Eye (tissue), 1 donor: ENCODE results near the gene MEGF6.

Experiments used
- DNase-seq: peaks from one replicate; pipeline ENCODE4 v3.0.0-alpha.2; 2015

MEGF6 gene

GRCh38 chr1:3552176-3552575 lies 59.1 kb downstream of the MEGF6 start:
- DNase-seq = no peak

DNA sequence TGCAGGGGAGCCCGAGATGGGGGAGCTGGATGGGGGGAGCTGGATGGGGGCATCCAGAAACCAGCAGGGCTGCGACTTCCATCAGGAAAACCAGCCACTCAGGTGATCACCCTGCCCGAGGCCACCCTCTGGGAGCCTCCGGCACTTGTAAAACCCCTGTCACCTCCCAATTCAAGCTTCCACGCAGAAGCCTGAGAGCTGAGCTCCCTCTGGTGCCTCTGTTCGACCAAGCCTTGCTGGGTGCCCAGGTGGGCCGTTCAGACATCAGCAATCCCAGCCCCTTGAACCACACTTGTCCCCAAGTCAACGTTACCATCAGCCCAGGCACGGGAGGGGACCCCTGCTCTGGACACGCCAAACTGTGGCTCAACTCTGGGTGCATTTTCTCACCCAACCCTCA lies 59.6 kb downstream of the MEGF6 start:
- DNase-seq = no peak

DNA sequence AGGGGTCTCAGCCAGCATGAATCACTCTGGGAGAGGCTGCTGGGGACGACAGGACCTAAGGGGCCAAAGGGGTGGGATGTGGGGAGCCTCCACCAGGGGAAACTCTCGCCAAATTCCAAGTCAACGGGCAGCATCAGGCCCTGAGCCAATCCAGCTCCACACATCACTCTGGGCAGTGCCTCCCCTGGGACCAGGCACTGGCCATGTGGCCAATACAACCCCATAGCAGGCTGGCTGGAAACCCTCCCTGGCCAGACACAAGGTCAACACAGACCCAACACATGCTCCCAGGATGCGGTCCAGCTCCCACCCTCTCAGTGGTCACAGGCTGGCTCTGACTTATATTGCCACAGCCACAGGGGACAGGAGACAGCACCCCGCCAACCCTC lies 60.0 kb downstream of the MEGF6 start:
- no peak for DNase-seq

DNA sequence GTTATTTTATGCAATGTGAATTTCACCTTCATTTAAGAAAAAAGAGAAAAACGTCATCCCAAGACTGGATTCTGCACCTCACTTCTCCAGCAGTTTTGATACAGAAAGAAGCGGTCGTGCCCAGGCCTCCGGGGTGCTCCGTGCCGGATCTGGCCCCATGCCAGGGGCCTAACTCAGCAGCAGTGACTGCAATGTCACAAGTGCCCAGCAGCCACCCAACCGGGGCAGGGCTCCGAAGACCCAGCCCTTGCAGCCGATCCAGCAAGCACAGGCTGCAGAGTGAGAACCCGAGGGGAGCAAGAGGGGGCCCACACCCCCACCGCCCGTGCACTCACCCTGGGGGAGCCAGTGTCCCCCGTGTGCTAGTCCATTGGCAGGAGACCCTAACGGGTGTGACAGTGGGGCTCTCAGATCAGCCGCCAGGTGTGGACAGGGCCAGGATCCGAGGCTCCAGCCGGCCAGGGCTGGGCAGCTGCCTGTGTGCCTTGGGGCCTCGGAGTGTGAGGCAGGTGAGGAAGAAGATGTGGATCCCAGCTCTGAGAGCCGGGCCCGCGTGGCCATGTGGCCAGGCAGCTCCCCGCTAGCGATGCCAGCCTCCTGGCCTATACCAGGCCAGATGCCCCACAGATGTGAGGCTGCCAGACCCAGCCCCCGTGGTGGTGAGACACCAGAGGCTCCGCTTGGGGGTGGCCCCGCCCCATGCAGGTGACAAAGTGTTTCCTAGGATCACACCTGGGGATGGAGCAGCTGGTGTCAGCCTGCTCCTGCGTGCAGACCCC lies 60.6 kb downstream of the MEGF6 start:
- no peak for DNase-seq

DNA sequence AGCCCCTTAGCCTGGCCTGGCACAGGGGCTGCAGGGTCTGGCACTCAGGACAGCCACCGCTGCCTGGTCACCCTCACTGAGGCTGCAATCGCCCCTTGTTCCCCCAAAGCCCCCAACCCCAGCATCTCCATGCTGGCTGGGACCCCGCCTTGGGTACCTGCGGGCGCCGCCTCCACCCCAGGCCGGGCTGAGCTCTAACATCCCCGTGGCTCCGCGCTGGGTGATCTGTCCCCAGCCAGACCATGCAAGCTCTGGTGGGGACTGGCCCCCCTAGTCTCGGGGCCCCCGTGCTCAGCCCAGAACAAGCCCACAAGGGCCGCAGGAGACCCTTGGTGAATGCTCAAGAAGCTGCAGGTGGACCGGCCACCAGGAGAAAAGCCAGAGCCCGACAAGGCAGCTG lies 62.4 kb downstream of the MEGF6 start:
- no peak for DNase-seq

- DNase-seq = peak; percentile 48
These were observed 63.0 kb downstream of the MEGF6 start for GRCh38 chr1:3548156-3548893.

- DNase-seq = peak; percentile 47
These were observed 64.0 kb downstream of the MEGF6 start for GRCh38 chr1:3547055-3548005.

GRCh38 chr1:3546048-3546384 lies 65.3 kb downstream of the MEGF6 start:
- DNase-seq = no peak

DNA sequence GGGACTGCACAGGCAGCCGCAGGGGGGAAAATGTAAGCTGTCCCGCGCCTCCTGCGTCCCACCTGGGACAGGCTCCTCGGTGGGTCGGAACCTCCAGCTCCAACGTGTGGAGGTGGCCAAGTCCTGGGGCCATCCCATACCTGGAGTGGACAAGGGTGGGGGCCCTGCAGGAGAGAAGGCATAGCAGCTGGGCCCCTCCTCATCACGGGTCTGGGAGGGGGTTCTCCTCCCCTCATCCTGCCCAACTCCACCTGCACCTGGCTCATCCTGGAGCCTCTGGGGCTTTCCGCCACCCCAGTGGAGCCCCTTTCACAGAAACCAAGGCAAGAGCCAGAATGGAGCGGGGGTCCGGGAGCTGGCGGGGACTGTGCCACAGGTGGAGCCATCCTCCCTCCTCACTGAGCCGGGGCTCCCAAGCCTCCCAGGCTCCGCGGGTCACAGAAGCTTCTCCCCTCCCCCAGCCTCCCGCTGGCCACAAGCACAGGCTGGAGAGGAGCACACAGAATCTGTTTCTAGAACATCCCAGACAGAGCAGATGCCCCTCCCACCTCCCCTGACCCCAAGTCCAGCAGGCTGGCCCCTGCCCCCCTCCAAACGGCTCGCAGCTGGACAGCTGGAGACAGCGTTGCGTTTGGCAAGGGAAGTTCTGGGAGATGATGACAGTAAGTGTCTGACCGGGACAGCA lies 65.8 kb downstream of the MEGF6 start:
- DNase-seq = peak; percentile 69

DNA sequence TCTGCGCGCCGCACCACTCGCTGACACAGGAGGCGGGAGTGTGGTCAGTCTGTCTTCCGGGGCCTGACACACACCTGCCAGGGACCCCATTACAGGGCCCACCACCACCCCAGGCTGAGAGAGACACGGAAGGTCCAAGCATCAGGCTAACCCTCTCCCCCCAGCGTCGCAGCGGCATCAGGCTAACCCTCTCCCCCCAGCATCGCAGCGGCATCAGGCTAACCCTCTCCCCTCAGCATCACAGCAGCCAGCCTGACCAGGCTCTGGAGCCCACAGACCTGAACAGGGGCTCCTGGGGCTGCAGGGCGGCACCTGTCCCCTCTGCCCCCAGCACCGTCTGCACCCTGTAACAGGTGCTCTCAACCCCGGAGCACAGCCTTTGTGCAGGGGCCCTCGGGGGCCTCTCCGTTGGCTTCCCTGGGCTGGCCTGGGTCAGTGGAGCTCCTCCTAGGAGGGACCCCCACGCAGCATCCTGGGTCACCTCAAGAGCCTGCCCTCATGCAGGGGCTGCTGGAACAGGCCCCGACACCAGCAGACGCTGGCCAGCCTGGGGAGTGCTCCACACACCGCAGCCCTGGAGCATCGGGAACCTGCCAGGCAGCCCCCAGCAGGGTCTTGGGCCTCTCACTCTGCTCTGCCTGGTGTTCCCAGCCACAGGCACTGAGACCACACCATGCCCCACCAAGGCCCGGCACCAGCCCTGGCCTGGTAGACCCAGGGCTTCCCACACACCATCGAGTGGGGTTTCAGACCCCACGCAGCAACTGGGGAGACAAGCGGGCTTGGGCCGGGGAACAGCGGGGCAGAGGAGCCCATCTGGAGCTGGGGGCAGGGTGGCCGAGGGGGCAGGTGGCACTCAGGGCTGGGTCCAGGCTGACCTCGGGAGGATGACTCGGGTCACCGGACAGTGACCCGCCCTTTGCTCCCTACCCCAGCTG lies 67.0 kb downstream of the MEGF6 start:
- peak; percentile 48 for DNase-seq

- DNase-seq = peak; percentile 68
These were observed 68.0 kb downstream of the MEGF6 start for GRCh38 chr1:3543076-3544039.

DNA sequence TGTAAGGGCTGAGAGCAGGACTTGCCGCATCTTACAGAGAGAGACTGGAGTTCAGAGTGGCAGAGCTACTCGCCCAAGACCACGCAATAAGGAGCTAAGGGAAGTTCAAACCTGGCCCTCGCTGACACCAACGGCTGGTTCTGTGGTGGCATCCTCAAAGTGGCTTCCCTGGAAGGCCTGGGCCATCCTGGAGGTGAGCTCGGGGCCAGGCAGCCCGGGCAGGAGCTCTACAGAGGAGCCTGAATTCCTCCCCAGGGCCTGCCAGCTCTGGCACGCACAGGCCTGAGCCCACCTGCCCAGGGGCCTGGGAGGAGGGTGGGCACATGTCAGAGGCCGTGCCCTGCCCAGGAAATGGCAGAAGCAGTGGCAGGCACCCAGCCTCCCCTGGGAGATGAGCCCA lies 68.6 kb downstream of the MEGF6 start:
- no peak for DNase-seq

GRCh38 chr1:3541936-3542335 lies 69.4 kb downstream of the MEGF6 start:
- DNase-seq = no peak

DNA sequence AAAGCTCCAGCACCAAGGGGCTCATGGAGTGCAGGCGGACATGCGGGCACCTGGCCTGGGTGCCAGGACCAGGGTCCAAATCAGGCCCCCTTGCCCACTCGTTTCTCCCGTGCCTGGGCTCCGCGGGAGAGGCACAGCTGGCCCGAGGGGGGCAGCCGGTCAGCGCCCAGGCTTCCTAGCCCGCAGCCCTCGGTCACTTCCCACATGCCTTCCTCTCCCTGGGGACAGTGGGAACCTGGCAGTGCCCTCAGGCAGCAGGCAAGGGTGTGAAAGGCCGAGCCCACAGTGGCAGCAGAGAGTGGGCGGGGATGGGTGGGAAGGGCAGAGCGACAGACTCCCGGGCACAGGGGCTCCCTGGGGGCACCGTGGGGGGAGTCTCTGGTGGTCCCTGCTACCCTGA lies 69.8 kb downstream of the MEGF6 start:
- no peak for DNase-seq

DNA sequence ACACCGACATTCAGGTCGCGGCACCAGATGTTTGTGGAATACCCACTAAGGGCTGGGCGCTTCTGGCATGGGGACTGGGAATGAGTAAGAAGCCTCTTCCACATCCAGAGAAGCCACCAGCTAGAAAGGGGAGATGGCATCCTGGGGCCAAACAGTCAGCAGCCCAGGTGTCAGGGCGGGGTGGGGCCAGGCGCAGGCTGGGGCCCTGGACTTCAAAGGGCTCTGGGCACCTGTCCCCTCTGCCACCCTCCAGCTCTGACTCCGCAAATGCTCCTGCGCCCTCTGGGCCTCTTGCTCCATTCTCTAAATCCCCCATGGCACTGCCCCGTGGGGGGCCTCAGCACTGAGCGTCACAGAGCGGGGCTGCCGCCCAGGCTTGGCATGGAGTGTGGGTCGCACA lies 70.4 kb downstream of the MEGF6 start:
- no peak for DNase-seq

DNA sequence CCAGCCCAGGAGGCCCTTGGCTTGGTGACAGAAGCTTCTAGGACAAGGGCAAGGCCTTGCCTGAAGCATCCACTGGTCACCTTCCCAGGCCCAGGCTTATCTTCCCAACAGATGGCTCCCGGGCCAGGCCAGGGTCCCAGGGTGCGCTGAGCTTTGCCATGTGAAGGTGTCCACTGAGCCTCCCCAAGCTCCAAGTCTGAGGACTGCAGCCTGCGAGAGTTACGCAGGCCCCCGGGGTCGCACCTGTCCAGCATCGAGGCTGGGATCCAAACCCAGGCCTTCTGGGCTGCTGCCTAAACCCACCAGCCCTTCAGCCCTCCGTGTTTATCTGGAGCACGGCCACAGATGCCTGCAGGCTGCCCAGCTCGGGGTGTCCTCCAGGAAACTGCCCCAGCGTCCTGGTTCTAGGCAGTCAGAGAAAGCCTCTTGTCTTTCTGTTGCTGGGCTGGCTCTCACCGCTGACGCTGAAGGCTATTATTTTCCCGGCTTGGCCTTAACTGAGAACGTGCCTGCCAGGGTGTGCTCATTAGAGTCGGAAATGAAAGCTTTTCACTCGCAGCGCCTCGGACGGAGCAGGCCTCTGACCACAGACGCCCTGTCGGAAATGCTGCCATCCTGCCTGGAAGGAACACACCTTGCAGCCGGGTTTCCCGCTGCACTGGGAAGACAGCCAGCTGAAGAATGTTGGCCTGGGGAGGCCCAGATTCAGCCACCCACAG lies 71.4 kb downstream of the MEGF6 start:
- DNase-seq = peak; percentile 58

DNA sequence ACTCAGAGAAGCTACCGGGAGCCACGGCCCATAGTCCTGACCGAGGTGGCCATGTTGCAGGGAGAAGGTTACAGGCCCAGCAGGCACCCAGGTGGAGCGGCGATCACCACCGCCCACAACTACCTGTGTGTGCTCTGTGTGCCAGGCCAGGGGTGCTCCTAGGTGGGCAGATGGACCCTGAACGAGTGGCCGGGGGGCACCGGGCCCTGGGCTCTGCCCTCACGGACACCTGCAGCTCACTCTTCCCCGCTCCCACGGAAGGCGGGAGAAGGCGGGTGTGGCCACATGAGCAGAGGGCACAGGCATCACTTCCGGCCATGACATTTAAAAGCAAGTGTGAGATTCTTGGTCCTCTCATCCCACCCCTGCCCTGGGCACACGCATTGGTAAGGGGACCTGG lies 73.9 kb downstream of the MEGF6 start:
- DNase-seq = no peak

DNA sequence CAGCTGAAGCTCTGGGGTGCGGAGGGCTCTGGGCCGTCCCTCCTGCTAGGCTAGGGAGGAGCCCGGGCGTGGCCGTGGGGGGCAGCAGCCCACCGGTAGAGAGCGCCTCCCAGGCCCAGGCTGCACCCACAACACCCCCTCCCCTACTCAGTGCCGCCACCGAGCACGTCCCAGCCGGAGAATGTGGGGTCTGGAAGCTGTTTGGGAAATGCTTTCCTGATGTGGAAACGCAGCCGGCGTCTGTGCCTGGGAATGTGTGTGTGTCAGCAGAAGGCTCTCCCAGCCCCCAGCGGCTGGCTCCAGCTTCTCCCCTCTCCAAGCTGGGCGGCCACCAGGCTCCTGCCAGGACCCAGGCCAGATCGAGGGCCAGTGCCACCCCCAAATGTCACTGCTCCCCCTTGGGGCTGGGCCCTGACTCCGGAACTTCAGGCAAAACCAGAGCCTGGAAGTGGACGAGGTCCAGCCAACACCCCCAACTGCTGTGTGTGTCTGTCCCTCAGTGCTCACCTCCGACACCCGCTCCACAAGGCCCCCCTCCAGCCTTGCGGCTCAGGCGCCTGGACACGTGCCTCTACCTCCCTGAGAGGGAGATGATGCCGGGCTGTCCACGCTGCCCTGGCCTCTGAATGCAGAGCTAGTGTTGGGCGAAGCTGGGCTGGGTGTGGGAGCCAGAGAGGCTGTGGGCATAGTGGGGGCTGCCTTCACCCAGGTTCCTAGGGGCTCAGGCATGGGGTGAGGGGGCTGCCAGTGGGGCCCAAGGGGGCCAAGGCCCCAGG lies 74.7 kb downstream of the MEGF6 start:
- no peak for DNase-seq

GRCh38 chr1:3535732-3536131 lies 75.6 kb downstream of the MEGF6 start:
- no peak for DNase-seq
